ENCODE results near the gene COL26A1. TPM values are rescaled to one million over a fixed set of nuclear protein-coding genes. Genes with fewer than 3 reads are reported as not detected.
"Not testable (repeated sequence)": the region's sequence is repeated elsewhere in the genome, so short reads cannot be mapped to it uniquely, and the experiment has no call there.

COL26A1 gene
- total RNA-seq, 1 donor from 2014 or later: 1.4 TPM

DNA sequence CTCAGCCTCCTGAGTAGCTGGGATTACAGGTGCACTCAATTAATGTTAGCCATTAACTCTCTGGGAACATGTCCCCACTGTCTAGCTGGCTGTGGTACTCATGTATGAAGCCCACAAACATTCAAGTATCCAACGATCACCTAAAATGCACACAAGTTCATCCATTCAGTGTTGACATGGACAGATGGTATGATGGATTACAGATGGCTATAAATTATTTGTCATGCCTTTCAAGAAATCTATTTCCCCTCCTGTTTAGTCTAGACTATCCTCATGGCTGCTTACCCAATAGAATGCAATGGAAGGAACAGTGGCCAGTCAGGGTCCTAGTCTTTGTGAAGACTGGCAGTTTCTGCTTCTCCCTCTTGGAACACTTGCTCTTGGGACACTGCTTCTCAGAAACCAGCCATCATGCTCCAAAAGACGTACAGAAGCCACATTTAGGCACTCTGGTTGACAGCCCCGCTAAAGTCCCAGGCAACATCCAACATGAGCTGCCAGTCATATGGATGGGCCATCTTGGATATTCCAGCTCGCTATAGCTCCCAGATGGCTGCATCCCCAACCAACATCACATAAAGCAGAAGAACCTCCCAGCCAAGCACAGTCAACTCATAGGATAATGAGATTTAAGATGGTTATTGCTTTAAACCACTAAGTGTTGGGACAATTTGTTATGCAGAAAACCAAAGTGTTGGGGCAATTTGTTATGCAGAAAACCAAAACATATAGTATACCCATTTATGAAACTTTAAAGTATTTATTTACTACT, 233.3 kb downstream of the COL26A1 start:
- no peak for DNase-seq (ENCODE audit: low spot score)

DNA sequence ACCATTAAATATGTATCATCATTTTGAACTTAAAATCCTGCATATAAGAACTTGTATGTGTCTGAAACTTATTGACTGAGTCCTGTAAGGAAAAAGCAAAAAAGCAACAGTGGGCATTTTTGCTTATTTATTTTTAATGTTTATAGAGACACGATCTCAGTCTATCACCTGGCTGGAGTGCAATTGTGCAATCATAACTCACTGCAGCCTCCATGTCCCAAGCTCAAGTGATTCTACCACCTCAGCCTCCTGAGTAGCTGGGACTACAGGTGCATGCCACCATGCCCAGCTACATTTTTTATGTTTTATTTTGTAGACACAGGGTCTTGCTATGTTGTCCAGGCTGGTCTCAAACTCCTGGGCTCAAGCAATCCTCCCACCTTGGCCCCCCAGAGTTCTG, 234.2 kb downstream of the COL26A1 start:
- no peak for DNase-seq (ENCODE audit: low spot score)

DNA sequence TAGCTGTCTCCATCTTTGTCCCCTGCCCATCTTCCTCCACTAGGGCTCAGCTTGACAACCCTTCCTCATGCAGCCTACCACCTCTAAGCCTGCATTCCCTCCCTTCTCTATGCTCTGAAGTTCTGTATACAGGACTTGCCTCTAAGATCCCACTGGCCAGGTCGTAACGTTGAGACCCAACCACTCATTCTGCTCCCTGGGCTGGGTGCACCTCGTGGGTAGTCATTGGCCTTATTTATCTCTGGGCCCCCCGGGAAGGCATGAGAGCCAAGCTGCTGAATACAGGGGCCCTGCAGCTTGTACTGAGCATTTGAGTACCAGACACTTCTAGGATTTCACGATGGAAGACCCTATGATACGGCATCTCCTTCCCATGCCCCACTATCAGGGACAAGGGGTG, 235.3 kb downstream of the COL26A1 start:
- DNase-seq (ENCODE audit: low spot score): no peak

DNA sequence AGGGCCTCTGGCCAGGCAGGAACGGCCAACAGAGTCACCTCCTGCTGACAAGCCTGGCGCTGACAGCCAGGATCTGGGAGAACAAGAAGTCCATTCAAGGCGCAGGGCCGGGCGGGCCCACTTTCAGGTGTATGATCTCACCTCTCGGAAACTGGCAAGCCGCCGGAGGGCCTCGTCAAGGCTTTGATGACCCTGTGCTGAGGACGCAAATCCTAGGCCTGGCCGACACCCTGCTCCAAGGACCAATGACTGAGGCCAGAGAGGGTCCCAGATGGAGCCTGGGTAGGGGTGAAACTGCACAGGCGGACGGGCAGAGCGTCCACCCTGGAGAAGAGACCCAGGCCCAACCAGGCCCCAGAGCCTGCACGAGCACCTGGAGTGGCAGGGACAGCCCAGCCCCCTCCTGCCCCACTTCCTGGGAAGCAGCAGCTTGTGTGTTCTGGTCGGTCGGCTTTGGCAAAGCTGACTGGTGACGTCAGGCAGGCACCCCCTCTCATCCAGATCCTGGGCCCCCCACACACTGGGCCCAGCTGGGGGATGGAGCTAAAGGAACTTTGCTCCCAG, 235.8 kb downstream of the COL26A1 start:
- DNase-seq (ENCODE audit: low spot score): peak; percentile 68

DNA sequence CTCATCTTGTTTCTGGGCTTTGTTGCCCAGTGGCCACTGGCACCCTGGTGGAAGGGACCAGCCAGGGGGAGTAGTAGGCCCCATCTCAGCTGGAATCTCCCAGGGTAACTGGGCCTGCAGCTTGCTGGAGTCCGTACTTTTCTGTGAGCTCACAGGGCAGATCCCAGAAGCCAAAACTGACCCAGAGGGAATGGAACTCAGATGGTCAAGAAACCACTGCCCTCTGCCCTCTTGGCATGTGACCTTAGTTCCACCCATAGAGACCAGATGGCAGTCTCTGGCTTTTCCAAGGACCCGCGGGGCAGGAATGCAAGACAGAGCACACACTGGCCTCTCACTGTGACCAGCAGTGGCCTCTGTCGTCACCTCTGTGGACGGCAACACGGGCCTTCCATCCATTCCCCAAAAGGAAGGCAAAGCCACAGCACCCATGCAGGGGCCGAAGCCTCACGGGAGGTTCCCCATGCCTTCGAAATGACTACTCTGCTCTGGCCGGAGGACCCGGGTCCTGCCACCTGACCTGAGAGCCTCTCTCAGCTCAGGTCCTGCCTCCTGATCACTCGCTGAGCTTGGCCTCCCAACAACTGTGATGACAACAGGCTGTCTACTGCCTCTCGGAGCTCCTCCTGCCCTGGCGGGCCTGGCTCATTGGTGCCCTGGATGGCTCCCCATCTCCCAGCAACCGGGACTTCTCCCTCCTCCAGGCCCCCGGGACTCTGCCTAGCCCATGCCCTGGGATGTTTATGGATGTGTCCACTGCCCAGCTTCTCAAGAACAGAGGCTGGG, 236.5 kb downstream of the COL26A1 start:
- no peak for DNase-seq (ENCODE audit: low spot score)

DNA sequence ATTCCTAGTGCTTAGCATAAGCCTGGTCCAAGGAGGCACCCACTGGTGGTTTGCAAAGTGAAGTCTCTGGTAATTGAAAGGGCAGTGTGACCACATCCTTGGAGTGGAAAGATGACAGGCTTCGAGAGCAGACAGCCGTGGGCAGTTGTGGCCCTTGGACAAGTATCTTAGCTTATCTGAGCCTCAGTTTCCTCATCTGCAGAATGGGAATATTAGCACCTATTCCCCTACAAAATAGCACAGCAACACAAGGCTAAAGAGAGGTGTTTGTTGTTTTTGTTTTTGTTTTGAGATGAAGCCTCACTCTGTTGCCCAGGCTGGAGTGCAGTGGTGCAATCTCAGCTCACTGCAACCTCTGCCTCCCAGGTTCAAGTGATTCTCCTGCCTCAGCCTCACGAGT, 237.1 kb downstream of the COL26A1 start:
- DNase-seq (ENCODE audit: low spot score): no peak

DNA sequence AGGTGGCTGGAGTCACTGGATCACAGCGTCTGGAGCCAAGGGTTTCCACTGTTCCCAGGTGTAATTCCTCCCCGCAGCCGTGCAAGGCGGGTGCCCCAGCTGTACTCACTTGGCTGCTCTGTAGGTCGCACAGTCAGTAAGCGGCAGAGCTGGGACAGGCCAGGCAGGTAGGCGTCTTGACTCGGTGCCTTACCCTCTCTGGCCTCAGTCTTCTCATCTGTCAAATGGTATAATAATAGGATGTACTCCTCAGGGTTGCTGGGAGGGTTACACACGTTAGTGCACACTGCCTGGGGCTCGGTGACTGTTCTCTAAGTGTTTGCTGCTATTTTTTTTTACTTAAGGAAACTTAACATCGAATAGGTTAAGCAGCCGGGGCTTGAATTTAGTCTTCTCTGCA, 239.4 kb downstream of the COL26A1 start:
- no peak for DNase-seq (ENCODE audit: low spot score)

DNA sequence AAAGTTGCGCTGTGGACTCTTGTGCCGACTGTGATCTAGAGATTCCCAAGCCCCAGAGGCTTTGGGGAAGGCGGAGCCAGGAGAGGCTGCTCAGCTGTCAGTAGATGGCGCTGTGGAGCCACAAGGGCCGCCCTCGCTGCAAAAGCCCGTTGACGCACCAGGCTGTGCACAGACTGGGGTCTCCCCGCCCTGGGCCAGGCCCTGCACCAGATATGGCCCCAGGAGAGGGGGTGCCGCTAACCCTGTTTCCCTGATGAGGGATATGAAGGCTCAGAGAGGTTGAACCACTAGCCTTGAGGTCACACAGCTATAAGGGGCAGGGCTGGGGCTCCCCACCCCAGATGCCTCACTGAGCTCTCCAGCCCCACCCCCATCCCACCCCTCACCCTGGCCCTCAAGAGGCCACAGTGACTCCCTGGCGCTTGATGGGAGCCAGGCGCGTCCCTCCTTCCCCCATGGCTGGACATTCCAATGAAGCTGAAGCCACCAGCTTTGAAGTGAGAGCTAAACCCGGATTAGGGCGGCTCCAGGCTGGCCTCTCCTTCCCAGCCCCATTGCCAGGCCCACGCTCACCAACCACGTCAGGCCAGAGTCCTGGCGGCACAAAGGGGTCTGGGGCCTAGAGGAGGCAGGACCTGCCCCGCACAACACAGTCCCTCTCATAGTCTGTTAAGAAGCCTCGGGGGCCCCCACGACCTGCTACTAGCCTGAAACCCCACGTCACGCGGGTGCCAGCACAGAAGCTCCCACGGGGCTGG, 240.0 kb downstream of the COL26A1 start:
- peak; percentile 97 for DNase-seq (ENCODE audit: low spot score)

DNA sequence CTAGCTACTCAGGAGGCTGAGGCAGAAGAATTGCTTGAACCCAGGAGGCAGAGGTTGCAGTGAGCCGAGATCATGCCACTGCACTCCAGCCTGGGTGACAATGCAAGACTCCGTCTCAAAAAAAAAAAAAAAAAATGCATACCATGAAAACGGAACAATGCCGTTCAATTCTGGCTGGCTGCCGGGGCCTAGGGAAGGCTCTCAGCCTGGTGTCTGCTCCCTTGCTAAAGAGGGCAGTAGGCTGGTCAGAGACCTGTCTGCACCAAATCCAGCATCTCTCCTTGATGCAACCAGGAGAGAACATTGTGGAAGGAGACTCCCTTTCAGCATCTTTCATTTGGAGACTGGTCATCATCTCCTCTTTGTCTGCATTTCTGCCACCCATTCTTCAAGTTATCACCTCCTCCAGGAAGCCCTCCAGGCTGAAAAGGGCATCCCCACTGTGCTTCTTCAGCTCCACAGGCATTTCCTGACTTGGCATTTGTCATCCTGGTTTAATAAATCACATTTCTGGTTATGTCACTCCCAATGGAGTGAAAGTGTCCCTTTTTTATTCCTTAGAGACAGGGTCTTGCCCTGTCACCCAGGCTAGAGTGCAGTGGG, 241.8 kb downstream of the COL26A1 start:
- no peak for DNase-seq (ENCODE audit: low spot score)

DNA sequence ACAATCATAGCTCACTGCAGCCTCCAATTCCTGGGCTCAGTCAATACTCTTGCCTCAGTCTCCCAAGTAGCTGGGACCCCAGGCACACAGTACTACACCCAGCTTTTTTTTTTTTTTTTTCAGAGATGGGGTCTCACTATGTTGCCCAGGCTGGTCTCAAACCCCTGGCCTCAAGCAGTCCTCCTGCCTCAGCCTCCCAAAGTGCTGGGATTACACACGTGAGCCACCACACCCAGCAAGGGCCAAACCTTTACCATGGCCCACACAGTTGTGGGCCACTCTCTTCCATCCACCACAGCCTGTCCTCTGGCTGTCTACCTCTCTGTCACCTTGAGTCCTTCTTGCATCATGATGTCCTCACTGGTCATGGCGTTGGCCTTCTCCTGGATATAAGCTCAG, 242.3 kb downstream of the COL26A1 start:
- not testable (repeated sequence) for DNase-seq (ENCODE audit: low spot score)

DNA sequence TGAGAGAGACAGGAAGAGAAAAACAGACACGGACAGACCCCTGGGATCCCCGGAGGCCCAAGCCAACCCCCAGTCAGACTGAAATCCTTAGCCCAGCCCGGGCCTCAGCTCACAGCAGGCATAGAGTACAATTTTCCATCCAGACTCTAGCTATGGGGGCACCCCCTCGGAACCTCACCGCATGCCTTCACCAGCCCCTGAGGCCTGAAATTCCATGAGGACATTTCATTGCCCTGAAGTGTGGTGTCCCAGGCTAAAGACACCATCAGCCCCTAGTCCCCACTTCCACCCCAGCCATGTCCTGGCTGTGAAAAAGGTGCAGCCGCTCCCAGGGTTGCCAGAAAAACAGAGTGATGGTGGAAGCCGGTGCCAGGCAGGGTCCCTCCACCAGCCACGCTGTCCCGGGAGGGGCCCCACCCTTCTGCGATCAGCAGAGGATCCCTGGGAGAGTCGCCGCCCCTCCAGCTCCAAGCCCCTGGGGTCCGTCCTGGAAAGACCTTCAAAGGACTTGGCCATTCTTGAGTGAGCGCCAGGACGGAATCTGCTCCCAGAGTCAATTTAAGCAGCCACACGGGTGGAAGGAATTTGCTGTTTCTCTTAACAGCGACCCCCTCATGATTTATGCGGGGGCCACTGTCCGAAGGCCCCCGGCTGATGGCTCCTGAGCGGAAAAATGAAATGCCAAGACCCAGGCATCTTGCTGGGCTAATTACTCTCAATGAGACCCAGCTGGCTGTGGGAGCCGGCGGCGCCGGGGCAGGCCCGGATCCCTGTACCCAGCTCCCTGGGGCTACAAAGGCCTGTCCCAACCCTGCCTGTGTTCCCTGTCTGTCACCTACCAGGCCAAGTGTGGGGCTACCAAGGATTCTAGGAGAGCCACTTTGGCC, 243.2 kb downstream of the COL26A1 start:
- peak; percentile 63 for DNase-seq (ENCODE audit: low spot score)

DNA sequence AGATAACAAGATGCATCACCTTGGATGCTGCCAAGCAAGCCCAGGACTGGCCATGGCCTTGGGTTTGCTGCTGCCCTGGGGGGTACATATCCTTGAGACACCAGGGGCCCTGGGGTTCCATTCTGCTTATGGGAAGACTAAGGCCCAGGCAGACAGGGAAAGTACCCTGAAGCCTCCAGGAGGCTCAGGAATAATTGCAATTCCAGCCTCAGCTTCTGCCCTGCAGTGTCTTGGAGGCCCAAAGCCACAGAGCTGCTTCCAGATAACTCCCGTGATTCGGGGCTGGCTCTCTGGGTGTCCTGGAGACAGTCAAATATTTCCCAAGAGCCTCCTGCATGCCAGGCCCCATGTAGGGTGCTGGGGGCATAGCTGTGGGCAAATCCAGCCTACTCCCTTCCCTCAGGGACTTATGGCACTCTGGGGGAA, 243.8 kb downstream of the COL26A1 start:
- DNase-seq (ENCODE audit: low spot score): no peak

Other genes starting within 250 kb of the COL26A1 start
- 152 TPM for gene SERPINE1, start 235.8 kb upstream of the COL26A1 start, total RNA-seq (ENCODE audit: insufficient read depth, low replicate concordance)
- 43.6 TPM for gene AP1S1, start 208.4 kb upstream of the COL26A1 start, total RNA-seq (ENCODE audit: insufficient read depth, low replicate concordance)
- not detected for gene VGF, start 197.3 kb upstream of the COL26A1 start, total RNA-seq (ENCODE audit: insufficient read depth, low replicate concordance)
- gene NAT16, start 182.6 kb upstream of the COL26A1 start, total RNA-seq (ENCODE audit: insufficient read depth, low replicate concordance): 1.2 TPM
- gene MOGAT3, start 161.8 kb upstream of the COL26A1 start, total RNA-seq (ENCODE audit: insufficient read depth, low replicate concordance): 3.9 TPM
- 32.7 TPM for gene PLOD3, start 145.3 kb upstream of the COL26A1 start, total RNA-seq (ENCODE audit: insufficient read depth, low replicate concordance)
- gene ZNHIT1, start 144.7 kb upstream of the COL26A1 start, total RNA-seq (ENCODE audit: insufficient read depth, low replicate concordance): 56.3 TPM
- gene CLDN15, start 125.1 kb upstream of the COL26A1 start, total RNA-seq (ENCODE audit: insufficient read depth, low replicate concordance): 7.5 TPM
- gene FIS1, start 117.8 kb upstream of the COL26A1 start, total RNA-seq (ENCODE audit: insufficient read depth, low replicate concordance): 179 TPM
- 11.3 TPM for gene IFT22, start 41.1 kb upstream of the COL26A1 start, total RNA-seq (ENCODE audit: insufficient read depth, low replicate concordance)

All from umbilical cord (tissue), 2 donors.